SH-SY5Y (cell line): ENCODE data around the gene HOXB4.

ENCODE experiments used
- GATA2 ChIP-seq: IDR thresholded peaks from 2 replicates; pipeline ENCODE4 v1.6.1; 2011; ENCODE audit warnings: mild to moderate bottlenecking, low read depth, low read length
- GATA3 ChIP-seq: IDR thresholded peaks from 2 replicates; pipeline ENCODE4 v1.6.1; 2011; ENCODE audit warnings: low read depth, mild to moderate bottlenecking, low read length, moderate library complexity

DNA sequence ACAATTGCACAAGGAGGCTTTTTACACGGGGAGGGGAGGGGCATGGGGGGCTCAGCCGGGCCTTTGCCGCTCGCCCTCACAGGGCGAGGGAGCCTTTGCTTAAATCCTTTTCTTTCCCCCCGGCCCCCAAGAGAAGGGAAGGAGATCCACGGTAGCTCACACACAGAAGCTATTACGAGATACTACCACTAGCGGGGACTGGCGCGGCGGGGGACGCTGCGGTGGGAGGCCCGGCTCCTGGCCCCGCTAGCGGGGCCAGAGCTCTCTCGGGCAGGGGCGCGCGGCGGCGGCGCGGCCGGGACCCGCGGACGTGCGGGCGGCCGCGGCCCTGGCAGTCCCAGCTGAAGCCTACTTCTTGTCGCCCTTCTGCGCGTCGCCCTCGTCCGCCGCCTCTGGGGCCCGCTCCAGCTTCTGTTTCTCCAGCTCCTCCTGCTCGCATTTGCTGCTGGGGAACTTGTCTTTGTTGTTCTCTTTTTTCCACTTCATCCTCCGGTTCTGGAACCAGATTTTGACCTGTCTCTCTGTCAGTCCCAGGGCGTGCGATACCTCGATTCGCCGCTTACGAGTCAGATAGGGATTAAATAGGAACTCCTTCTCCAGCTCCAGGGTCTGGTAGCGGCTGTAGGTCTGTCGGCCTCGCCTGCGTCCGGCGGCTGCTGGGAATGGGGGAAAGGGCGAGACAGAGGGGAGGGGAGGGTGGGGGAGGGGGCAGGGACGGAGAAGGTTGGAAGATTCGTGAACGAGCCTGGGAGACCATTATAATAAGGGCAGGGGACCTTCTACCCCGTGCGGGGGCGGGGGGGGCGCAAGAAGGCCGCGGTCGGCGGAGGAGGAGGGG lies 34.9 kb upstream of the HOXB4 start:
- no peak for TF ChIP-seq GATA2
- no peak for TF ChIP-seq GATA3
